Retinal pigment epithelial cell (primary cell): ENCODE results near the gene IRS2.

Experiments used
- DNase-seq: peaks from one replicate; pipeline ENCODE4 v3.0.0-alpha.2; 2010; ENCODE audit warnings: low read depth
- H3K4me3 ChIP-seq: 2 replicates; pipeline ENCODE4 v1.5.1; 2011; ENCODE audit warnings: mild to moderate bottlenecking, low read length, control low read depth, moderate library complexity
- CTCF ChIP-seq: conservative IDR thresholded peaks from 2 replicates; pipeline ENCODE4 v1.5.1; 2011; ENCODE audit warnings: low read depth, low read length, control low read depth, inconsistent platforms

The IRS2 gene

GRCh38 chr13:109812382-109812781, 26.0 kb upstream of the IRS2 start:
- no peak overlapping the region for H3K4me3 ChIP-seq

GRCh38 chr13:109810761-109811510, 24.6 kb upstream of the IRS2 start:
- no peak for TF ChIP-seq CTCF
- no peak for DNase-seq
- no peak overlapping the region for H3K4me3 ChIP-seq

More at GRCh38 chr13:109812382-109812781, 26.0 kb upstream of the IRS2 start:
- no peak for DNase-seq
- TF ChIP-seq CTCF: no peak

- DNase-seq: no peak
- TF ChIP-seq CTCF: no peak
- H3K4me3 ChIP-seq: no peak overlapping the region
Measured at GRCh38 chr13:109809216-109809932, 23.0 kb upstream of the IRS2 start.

DNA sequence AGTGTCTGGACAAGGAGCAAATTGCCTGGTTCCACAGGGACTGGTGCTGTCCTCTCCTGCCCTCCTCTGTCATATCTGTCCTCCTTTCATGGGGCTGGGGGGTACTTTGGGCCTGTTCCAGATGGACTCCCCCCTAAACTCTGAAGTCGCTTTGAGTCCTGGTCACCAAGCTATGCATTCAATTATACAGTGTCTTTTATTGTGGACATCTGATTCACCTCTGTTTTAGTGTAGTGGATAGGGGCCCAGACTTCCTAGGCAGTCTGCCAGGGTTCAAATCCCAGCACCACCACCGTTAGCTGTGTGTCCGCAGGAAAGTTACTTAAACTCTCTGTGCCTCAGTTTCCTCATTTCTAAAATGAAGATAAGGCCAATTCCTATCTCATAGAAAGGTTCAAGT, 21.0 kb upstream of the IRS2 start:
- DNase-seq: no peak
- no peak overlapping the region for H3K4me3 ChIP-seq
- TF ChIP-seq CTCF: no peak

DNA sequence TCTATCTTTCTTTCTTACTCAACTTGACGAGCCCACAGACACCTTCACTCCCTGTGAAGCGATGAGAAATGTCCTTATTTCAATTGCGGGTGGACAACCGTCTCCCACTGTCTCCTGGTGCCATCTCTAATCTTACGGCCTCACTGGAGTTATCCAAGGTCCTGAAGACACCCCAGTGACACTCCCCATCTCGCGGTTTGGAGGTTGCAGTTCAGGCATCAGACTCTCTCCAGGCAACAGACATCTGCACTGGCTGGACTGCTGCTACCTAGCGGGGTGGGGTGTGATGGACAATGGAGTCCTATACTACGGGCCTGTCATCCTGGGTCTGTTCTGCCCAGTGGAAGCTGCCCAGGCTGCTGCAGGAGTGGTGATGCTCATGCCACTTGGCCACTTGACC, 18.3 kb upstream of the IRS2 start:
- no peak for TF ChIP-seq CTCF
- DNase-seq: no peak
- no peak overlapping the region for H3K4me3 ChIP-seq

DNA sequence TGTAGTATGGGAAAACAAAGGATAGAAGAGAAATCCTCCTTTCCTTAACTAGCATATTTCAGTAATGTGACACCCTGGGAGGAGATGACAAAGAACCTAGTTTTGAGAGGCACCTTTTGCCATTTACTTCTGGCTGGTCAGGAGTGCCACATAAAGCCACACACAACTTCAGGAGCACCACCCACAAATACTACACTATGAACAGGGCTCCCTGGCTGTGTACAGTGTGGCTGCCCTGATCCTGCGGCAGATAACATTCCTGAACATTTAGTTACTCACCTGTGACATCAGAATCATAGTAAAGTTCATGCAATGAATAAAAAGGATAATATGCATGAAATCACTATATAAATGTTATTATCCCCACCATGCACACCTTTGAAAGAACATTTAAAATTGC, 17.4 kb upstream of the IRS2 start:
- no peak for DNase-seq
- H3K4me3 ChIP-seq: no peak overlapping the region
- TF ChIP-seq CTCF: no peak

GRCh38 chr13:109802936-109803335, 16.6 kb upstream of the IRS2 start:
- TF ChIP-seq CTCF: no peak
- H3K4me3 ChIP-seq: no peak overlapping the region
- DNase-seq: no peak
